Endodermal cell (in vitro differentiated cells): ENCODE measurements around the gene SPN. TPM values are rescaled to one million over a fixed set of nuclear protein-coding genes. Genes with fewer than 3 reads are reported as not detected.

Source experiments
- DNase-seq: peaks from one replicate; pipeline ENCODE4 v3.0.0-alpha.2; 2017
- H3K27ac ChIP-seq: 2 replicates; pipeline ENCODE4 v1.5.1; 2013; ENCODE audit warnings: mild to moderate bottlenecking, low read depth, low read length, moderate library complexity
- H3K27me3 ChIP-seq: 2 replicates; pipeline ENCODE4 v1.6.1; 2013; ENCODE audit warnings: mild to moderate bottlenecking, low read length, moderate library complexity; ENCODE audit not compliant: insufficient read depth, control insufficient read depth, poor library complexity, severe bottlenecking
- H3K36me3 ChIP-seq: 2 replicates; pipeline ENCODE4 v1.7.0; 2013; ENCODE audit warnings: mild to moderate bottlenecking, low read length, moderate library complexity; ENCODE audit not compliant: control insufficient read depth, insufficient read depth
- H3K4me1 ChIP-seq: one replicate; pipeline ENCODE4 v1.7.0; 2013; ENCODE audit warnings: low read length; ENCODE audit not compliant: control insufficient read depth, insufficient read depth
- H3K4me3 ChIP-seq: 2 replicates; pipeline ENCODE4 v1.5.1; 2013; ENCODE audit warnings: mild to moderate bottlenecking, low read length, moderate library complexity
- H3K9ac ChIP-seq: 2 replicates; pipeline ENCODE4 v1.6.1; 2013; ENCODE audit warnings: mild to moderate bottlenecking, low read length, moderate library complexity; ENCODE audit not compliant: poor library complexity, severe bottlenecking; ENCODE audit errors: extremely low read depth
- H3K9me3 ChIP-seq: 2 replicates; pipeline ENCODE4 v1.6.1; 2013; ENCODE audit warnings: mild to moderate bottlenecking, low read length, moderate library complexity; ENCODE audit not compliant: control insufficient read depth
- H3K27ac Mint-ChIP-seq: 2 replicates; pipeline ENCODE4 v1.8.0; 2020; ENCODE audit warnings: mixed read lengths
- H3K27me3 Mint-ChIP-seq: 2 replicates; pipeline ENCODE4 v1.8.0; 2021; ENCODE audit warnings: mild to moderate bottlenecking, mixed read lengths; ENCODE audit not compliant: insufficient read depth
- H3K36me3 Mint-ChIP-seq: 2 replicates; pipeline ENCODE4 v1.8.0; 2020; ENCODE audit warnings: low read depth, mixed read lengths
- H3K4me1 Mint-ChIP-seq: 2 replicates; pipeline ENCODE4 v1.8.0; 2020; ENCODE audit warnings: mixed read lengths
- H3K4me3 Mint-ChIP-seq: 2 replicates; pipeline ENCODE4 v1.8.0; 2020; ENCODE audit warnings: mild to moderate bottlenecking, moderate library complexity, mixed read lengths
- H3K9me3 Mint-ChIP-seq: 2 replicates; pipeline ENCODE4 v1.8.0; 2020; ENCODE audit warnings: mild to moderate bottlenecking, mixed read lengths
- CTCF ChIP-seq: fragments of 200-600 bp; sonication (generic); conservative IDR thresholded peaks from 2 replicates; pipeline ENCODE4 v1.5.0; 2021; ENCODE audit warnings: antibody characterized with exemption, mild to moderate bottlenecking
- WGBS, 2 experiments: methylation state at CpG; one replicate each; pipeline versions ENCODE4 v1.1.5 to v1.1.7; 2013; ENCODE audit warnings: missing lambda C conversion rate in 2 of 2, mixed read lengths in 1 of 2; ENCODE audit not compliant: insufficient coverage in 1 of 2, insufficient read length in 1 of 2; 5-methylcytosine and 5-hydroxymethylcytosine counted together
- total RNA-seq, 2 donors: library from RNA; stranded (reverse); fragmentation: NEBNext Ultra II Directional in 1 of 2; extraction: Animal tissue kit (Norgen Biotek cat#: 25700) in 1 of 2; gene quantifications; 2 replicates in 1 of 2; 3 replicates in 1 of 2; pipeline ENCODE4 v1.2.1, GENCODE V29; 2021

SPN gene
- total RNA-seq, 2 donors from 2014 or later = 0.86 TPM; not detected in 1

- Histone ChIP-seq H3K4me1 (no peaks in the 10 kb centered on the region), H3K4me3 (no peak overlapping the region), H3K9me3 (peaks cover 20% of the 10 kb centered on the region), H3K36me3 (peaks cover 20% of the 10 kb centered on the region), H3K27me3 (no peaks in the 10 kb centered on the region), H3K27ac (no peak overlapping the region), H3K9ac (no peak overlapping the region)
- Mint-ChIP-seq H3K27me3 (no peaks in the 10 kb centered on the region), H3K4me1 (peaks cover 11% of the 10 kb centered on the region), H3K4me3 (no peak overlapping the region), H3K36me3 (peaks cover 38% of the 10 kb centered on the region), H3K9me3 (peaks cover 25% of the 10 kb centered on the region), H3K27ac (no peak overlapping the region)
- no peak for TF ChIP-seq CTCF
- 90 to 96% methylated on average over 15 to 17 of the region's 17 CpGs for WGBS, 2 experiments
- DNase-seq = peak; percentile 51
Observed at GRCh38 chr16:29698484-29699323, 35.7 kb downstream of the SPN start.

GRCh38 chr16:29699324-29700219 lies 36.5 kb downstream of the SPN start:
- no peaks in the 10 kb centered on the region for H3K27me3 ChIP-seq
- WGBS, 2 experiments = 91 to 95% methylated on average over 9 to 11 of the region's 11 CpGs
- no peak overlapping the region for H3K27ac ChIP-seq
- no peak overlapping the region for H3K27ac Mint-ChIP-seq
- peaks cover 25% of the 10 kb centered on the region for H3K9me3 Mint-ChIP-seq
- H3K4me1 ChIP-seq = no peaks in the 10 kb centered on the region
- H3K4me1 Mint-ChIP-seq = peaks cover 11% of the 10 kb centered on the region
- no peak overlapping the region for H3K4me3 Mint-ChIP-seq
- peaks cover 20% of the 10 kb centered on the region for H3K36me3 ChIP-seq
- no peak for TF ChIP-seq CTCF
- H3K9ac ChIP-seq = no peak overlapping the region
- H3K36me3 Mint-ChIP-seq = peaks cover 35% of the 10 kb centered on the region
- H3K9me3 ChIP-seq = peaks cover 20% of the 10 kb centered on the region
- H3K4me3 ChIP-seq = no peak overlapping the region
- H3K27me3 Mint-ChIP-seq = no peaks in the 10 kb centered on the region
- peak; percentile 54 for DNase-seq

GRCh38 chr16:29700253-29700987 lies 37.4 kb downstream of the SPN start:
- TF ChIP-seq CTCF = peak; percentile 94
- peaks cover 33% of the 10 kb centered on the region for H3K36me3 Mint-ChIP-seq
- H3K27ac Mint-ChIP-seq = no peak overlapping the region
- no peak overlapping the region for H3K27ac ChIP-seq
- peaks cover 25% of the 10 kb centered on the region for H3K9me3 Mint-ChIP-seq
- peaks cover 11% of the 10 kb centered on the region for H3K4me1 Mint-ChIP-seq
- H3K36me3 ChIP-seq = peaks cover 20% of the 10 kb centered on the region
- peaks cover 20% of the 10 kb centered on the region for H3K9me3 ChIP-seq
- H3K4me3 Mint-ChIP-seq = no peak overlapping the region
- no peak overlapping the region for H3K9ac ChIP-seq
- peak; percentile 90 for DNase-seq
- no peaks in the 10 kb centered on the region for H3K4me1 ChIP-seq
- WGBS, 2 experiments = 5 to 33% methylated on average over 7 to 14 of the region's 14 CpGs
- H3K27me3 Mint-ChIP-seq = no peaks in the 10 kb centered on the region
- no peak overlapping the region for H3K4me3 ChIP-seq
- no peaks in the 10 kb centered on the region for H3K27me3 ChIP-seq
